Activated CD8-positive, alpha-beta memory T cell treated with anti-CD3 and anti-CD28 coated beads for 36 hours (primary cell): Measurements from ENCODE around the gene ZNF546. TPM values are rescaled to one million over a fixed set of nuclear protein-coding genes. Genes with fewer than 3 reads are reported as not detected.

Experiments used
- CTCF ChIA-PET: fragments of 350-600 bp; sonication (Branson Sonifier 250); formaldehyde crosslinking; loops from one replicate; lab custom pipeline; 2021; ENCODE audit warnings: antibody characterized with exemption; lab: Charles Lee
- POLR2A ChIA-PET: fragments of 350-600 bp; sonication (Branson Sonifier 250); formaldehyde crosslinking; loops from one replicate; lab custom pipeline; 2021; ENCODE audit warnings: antibody characterized with exemption; lab: Charles Lee
- total RNA-seq, 2 experiments: library from RNA; stranded (reverse); gene quantifications; one replicate each; pipeline ENCODE4 v1.2.3, GENCODE V29; 2021

The ZNF546 gene
- total RNA-seq, 2 experiments from 2014 or later = 4.0 to 4.4 TPM

- CTCF ChIA-PET = interaction anchor here (0.6 to 2.6 kb wide), 15 partner anchors 9 to 186 kb away, joined by 3 to 18 read pairs (median 4); partner anchors contain the start of gene FBL
Observed at GRCh38 chr19:39971380-39972035, 25.4 kb upstream of the ZNF546 start.

DNA sequence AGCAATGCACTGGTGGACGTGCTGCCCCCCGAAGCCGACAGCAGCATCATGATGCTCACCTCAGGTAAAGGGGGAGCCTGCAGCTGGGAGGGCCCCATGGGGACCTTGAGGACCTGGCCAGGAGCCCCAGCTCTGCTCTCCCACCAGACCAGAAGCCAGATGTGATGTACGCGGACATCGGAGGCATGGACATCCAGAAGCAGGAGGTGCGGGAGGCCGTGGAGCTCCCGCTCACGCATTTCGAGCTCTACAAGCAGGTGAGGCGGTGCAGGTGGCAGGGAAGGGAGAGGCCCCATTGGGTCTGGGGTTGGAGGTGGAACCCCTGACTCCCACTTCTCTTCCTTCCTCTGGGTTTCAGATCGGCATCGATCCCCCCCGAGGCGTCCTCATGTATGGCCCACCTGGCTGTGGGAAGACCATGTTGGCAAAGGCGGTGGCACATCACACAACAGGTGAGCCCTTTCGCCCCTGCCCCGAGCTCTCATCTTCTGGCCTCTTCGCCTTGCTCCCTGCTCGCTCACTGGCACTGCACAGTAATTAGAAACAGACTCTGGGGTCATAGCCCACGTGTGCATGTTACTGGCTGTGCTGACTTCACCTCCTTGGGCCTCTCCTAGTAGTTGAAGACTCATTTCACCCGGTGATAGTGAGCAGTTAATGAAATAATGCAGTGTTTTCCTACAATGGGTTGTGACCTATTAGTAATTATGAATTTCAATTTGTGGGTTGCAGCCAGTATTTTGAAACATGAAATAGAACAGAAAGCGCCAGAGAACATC lies 22.3 kb upstream of the ZNF546 start:
- ChIA-PET POLR2A (no interaction called here), CTCF (no interaction called here)

More at GRCh38 chr19:39971380-39972035, 25.4 kb upstream of the ZNF546 start:
- POLR2A ChIA-PET = interaction anchor here (1.0 to 2.5 kb wide), 7 partner anchors 25 to 180 kb away, joined by 3 to 28 read pairs (median 6); partner anchors contain the start of genes ZNF546 and ZNF780A

GRCh38 chr19:39982883-39983282 lies 14.0 kb upstream of the ZNF546 start:
- POLR2A ChIA-PET = no interaction called here
- CTCF ChIA-PET = no interaction called here

- ChIA-PET CTCF (no interaction called here), POLR2A (no interaction called here)
Observed at GRCh38 chr19:39983695-39984300, 13.1 kb upstream of the ZNF546 start.

DNA sequence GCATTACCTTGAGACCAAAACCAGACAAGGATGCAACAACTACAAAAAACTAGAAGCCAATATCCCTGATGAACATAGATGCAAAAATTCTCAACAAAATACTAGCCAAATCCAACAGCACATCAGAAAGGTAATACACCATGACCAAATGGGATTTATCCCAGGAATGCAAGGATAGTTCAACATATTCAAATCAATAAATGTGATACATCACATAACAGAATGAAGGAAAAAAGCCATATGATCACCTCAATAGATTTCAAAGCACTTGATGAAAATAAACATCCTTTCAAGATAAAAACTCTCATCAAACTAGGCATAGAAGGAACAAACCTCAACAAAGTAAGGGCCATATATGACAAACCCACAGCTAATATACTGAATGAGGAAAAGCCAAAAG lies 10.2 kb upstream of the ZNF546 start:
- POLR2A ChIA-PET = no interaction called here
- CTCF ChIA-PET = no interaction called here

DNA sequence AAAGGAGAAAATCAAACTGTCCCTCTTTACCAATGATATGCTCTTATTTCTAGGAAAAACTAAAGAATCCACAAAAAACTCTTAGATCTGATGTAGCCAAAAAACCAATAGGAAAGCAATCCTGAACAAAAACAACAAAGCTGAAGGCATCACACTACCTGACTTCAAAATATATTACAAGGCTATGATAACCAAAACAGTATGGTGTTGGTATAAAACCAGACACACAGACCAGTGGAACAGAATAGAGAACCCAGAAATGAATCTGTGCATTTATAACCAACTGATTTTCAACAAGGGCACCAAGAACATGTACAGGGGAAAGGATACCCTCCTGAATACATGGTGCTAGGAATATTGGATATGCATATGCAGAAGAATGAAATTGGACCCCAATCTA lies 9.7 kb upstream of the ZNF546 start:
- ChIA-PET CTCF (no interaction called here), POLR2A (no interaction called here)

DNA sequence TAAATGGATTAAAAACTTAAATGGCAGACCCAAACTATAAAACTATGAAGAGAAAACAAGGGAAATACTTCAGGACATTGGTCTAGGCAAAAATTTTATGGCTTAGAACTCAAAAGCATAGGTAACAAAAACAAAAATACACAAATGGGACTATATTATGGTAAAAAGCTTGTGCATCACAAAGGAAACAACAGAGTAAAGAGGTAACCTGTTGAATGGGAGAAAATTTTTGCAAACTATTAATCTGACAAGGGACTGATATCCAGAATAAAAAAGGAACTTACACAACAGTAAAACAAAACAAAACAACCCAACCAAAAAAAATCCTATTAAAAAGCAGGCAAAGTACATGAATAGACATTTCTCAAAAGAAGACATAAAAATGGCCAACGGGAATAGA lies 9.3 kb upstream of the ZNF546 start:
- CTCF ChIA-PET = no interaction called here
- POLR2A ChIA-PET = no interaction called here

DNA sequence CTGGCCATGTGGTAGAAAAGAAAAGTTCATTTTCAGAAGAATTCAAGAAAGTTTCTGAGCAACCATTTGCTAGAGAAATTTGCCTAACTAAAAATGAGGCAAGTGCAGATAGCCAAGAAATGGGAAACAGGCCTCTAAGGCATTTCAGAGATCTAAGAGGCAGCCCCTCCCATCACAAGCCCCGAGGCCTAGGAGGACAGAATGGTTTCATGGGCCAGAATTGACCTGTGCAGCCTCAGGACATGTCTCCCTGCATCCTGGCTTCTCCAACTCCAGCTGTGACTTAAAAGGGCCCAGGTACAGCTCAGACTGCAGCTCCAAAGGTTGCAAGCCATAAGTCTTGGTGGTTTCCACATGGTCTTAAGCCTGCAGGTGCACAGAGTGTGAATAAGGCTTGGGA lies 3.3 kb upstream of the ZNF546 start:
- ChIA-PET POLR2A (no interaction called here), CTCF (interaction anchor here (0.8 kb wide), 1 partner anchor 27 kb away, joined by 4 read pairs; no protein-coding TSS in a partner anchor)

DNA sequence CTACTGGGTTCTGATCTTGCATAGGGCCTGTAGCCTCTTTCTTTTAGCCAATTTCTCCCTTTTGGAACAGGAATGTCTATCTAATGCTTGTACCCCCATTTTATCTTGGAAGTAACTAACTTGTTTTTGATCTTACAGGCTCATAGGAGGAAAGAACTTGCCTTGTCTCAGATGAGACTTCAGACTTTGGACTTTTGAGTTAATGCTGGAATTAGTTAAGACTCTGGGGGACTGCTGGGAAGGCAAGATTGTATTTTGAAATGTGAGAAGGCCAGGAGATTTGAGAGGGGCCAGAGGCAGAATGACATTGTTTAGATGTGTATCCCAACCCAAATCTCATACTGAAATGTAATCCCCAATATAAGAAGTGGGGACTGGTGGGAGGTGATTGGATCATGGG lies 2.5 kb upstream of the ZNF546 start:
- CTCF ChIA-PET = no interaction called here
- POLR2A ChIA-PET = no interaction called here

DNA sequence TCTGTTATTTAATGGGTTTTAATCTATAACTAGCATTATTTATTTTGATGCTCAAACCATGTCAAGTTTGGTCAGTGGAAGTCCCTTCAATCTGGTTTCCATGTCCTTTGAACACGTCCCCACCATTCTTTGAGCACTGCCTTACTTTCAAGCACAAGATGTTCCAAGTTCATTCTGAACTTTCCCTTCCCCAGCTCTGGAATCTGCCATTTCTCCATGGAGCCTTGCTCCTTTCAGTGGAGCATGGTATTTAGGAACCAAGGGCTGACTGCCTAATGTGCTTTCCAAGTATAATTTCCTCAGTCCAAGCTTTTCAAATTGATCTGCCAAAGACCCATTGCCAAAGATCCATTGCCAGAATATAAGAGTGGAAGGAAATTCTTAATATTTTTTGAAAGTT lies 1.1 kb upstream of the ZNF546 start:
- POLR2A ChIA-PET = interaction anchor here (2.5 kb wide), 1 partner anchor 26 kb away, joined by 28 read pairs; the partner anchor contains the start of gene PSMC4
- CTCF ChIA-PET = interaction anchor here (0.7 to 2.1 kb wide), 2 partner anchors 25 to 885 kb away, joined by 3 to 10 read pairs; partner anchors contain the start of gene PSMC4

- CTCF ChIA-PET = interaction anchor here (0.7 to 2.1 kb wide), 2 partner anchors 26 to 886 kb away, joined by 3 to 10 read pairs; partner anchors contain the start of gene PSMC4
- POLR2A ChIA-PET = interaction anchor here (0.9 to 2.5 kb wide), 4 partner anchors 26 to 319 kb away, joined by 3 to 28 read pairs (median 5); partner anchors contain the start of genes PSMC4 and ZNF780B
Observed at GRCh38 chr19:39996218-39996810, 546 bp upstream of the ZNF546 start.

GRCh38 chr19:39997638-39998216 lies 867 bp downstream of the ZNF546 start:
- POLR2A ChIA-PET = interaction anchor here (0.8 to 2.5 kb wide), 4 partner anchors 25 to 167 kb away, joined by 3 to 28 read pairs (median 5); partner anchors contain the start of genes PSMC4 and ZNF780B
- CTCF ChIA-PET = interaction anchor here (0.7 to 2.1 kb wide), 2 partner anchors 27 to 97 kb away, joined by 3 to 10 read pairs; partner anchors contain the start of gene PSMC4

DNA sequence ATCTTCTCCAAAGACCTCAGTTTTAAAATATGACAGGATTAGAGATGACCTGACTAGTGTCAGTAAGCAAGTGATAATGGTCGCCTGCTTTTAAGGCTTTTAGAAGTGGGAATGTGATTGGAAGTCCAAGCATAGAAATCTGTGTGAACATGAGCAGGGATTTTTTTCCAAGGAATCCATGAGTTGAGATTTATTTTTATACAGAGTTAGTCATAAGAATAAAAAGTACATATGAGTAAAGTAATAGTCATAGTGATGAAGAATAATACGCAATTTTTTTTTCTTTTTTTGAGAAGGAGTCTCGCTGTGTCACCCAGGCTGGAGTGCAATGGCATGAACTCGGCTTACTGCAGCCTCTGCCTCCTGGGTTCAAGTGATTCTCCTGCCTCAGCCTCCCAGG lies 1.6 kb downstream of the ZNF546 start:
- ChIA-PET CTCF (no interaction called here), POLR2A (no interaction called here)

DNA sequence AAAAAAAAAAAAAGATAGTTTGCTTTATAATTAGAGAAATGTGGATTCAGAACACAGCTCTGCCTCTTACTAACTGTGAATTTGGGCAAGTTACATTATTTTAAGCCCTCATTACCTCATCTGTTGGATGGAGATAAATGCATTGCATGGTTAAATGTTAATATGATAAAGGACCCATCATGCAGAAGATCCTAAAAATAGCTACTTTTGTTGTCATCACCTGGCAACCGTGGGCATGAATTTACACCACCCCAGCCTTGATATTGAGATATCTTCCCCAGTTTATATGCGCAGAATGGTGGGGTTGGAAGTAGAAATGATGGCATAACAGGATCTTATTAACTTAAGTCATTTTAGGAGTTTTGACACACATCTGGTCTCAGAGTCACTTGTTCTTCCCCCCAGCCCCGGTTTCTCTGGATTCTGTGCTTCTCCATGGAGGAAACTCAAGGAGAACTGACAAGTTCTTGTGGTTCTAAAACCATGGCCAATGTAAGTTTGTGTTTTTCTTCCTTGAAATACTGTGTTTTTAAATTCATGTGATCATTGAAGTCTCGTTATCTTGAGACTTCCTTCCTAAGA lies 8.9 kb downstream of the ZNF546 start:
- POLR2A ChIA-PET = no interaction called here
- CTCF ChIA-PET = no interaction called here

DNA sequence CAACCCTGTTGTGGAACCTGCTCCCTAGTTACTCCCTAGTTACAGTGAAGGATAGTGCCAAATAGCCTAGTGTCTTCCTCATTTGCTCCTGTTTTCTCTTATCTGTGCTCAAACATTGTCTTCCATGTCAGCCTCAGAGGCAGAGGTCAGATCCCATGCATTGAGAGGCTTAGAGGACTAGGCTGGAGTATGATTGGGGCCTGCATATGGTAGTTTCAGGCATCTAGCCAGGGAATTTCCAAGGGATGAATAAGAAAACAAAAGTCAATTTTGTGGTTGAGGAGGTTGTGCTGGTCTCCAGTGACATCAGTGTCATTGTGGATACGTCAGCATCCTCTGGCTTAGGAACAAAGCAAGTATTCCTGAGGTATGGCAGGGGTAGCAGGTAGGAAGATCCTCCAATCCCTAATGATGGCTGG lies 9.4 kb downstream of the ZNF546 start:
- POLR2A ChIA-PET = no interaction called here
- CTCF ChIA-PET = no interaction called here

GRCh38 chr19:40009674-40010073 lies 12.8 kb downstream of the ZNF546 start:
- POLR2A ChIA-PET = no interaction called here
- CTCF ChIA-PET = no interaction called here

GRCh38 chr19:40013991-40014390 lies 17.1 kb downstream of the ZNF546 start:
- CTCF ChIA-PET = no interaction called here
- POLR2A ChIA-PET = no interaction called here

- POLR2A ChIA-PET = no interaction called here
- CTCF ChIA-PET = no interaction called here
Observed at GRCh38 chr19:40023969-40024368, 27.1 kb downstream of the ZNF546 start.
